OCI-LY1 (cell line): ENCODE data around the gene CFAP46.

Experiments
- H2AFZ ChIP-seq: fragments of 200-600 bp; sonication (generic), shearing (Covaris generic); 2 replicates; pipeline ENCODE4 v1.6.0; 2014; ENCODE audit warnings: antibody characterized with exemption, mild to moderate bottlenecking, low read length
- H3F3A ChIP-seq: fragments of 200-600 bp; sonication (generic), shearing (Covaris generic); 2 replicates; pipeline ENCODE4 v1.6.0; 2014; ENCODE audit warnings: mild to moderate bottlenecking, antibody characterized with exemption, low read length, moderate library complexity; ENCODE audit not compliant: insufficient read depth
- H3K27ac ChIP-seq: fragments of 200-600 bp; sonication (generic); 2 replicates; pipeline ENCODE4 v1.5.1; 2014; ENCODE audit warnings: low read length, mixed run types, mild to moderate bottlenecking, low read depth; ENCODE audit not compliant: poor library complexity, severe bottlenecking
- H3K27me3 ChIP-seq: fragments of 200-600 bp; sonication (generic); 2 replicates; pipeline ENCODE4 v1.6.0; 2014; ENCODE audit warnings: antibody characterized with exemption, mild to moderate bottlenecking, low read length, moderate library complexity; ENCODE audit not compliant: insufficient read depth
- H3K36me3 ChIP-seq: fragments of 200-600 bp; sonication (generic); 2 replicates; pipeline ENCODE4 v1.6.1; 2014; ENCODE audit warnings: mild to moderate bottlenecking, antibody characterized with exemption, low read length, moderate library complexity, mixed read lengths; ENCODE audit not compliant: insufficient read depth
- H3K4me1 ChIP-seq: fragments of 200-600 bp; sonication (generic); 2 replicates; pipeline ENCODE4 v1.5.1; 2014; ENCODE audit warnings: mild to moderate bottlenecking, low read length, moderate library complexity; ENCODE audit not compliant: insufficient read depth, severe bottlenecking
- H3K4me2 ChIP-seq: fragments of 200-600 bp; sonication (generic), shearing (Covaris generic); 2 replicates; pipeline ENCODE4 v1.6.1; 2014; ENCODE audit warnings: low read length
- H3K4me3 ChIP-seq: fragments of 200-600 bp; sonication (generic); 2 replicates; pipeline ENCODE4 v1.5.1; 2014; ENCODE audit warnings: low read length, low read depth, mild to moderate bottlenecking, mixed read lengths; ENCODE audit not compliant: poor library complexity, severe bottlenecking
- H3K79me2 ChIP-seq: fragments of 200-600 bp; shearing (Covaris generic); 2 replicates; pipeline ENCODE4 v1.6.1; 2016; ENCODE audit warnings: mixed run types, low read length, mixed read lengths; ENCODE audit not compliant: insufficient read depth
- H3K9ac ChIP-seq: fragments of 200-600 bp; sonication (generic), shearing (Covaris generic); 2 replicates; pipeline ENCODE4 v1.6.1; 2014; ENCODE audit warnings: mild to moderate bottlenecking, low read length, mixed read lengths
- H3K9me2 ChIP-seq: fragments of 200-600 bp; sonication (generic), shearing (Covaris generic); 2 replicates; pipeline ENCODE4 v1.6.1; 2014; ENCODE audit warnings: low read depth, mild to moderate bottlenecking, low read length, mixed read lengths
- H3K9me3 ChIP-seq: fragments of 200-600 bp; shearing (Covaris generic); 2 replicates; pipeline ENCODE4 v1.6.1; 2014; ENCODE audit warnings: low read length, mixed read lengths
- H4K20me1 ChIP-seq: fragments of 200-600 bp; sonication (generic), shearing (Covaris generic); 2 replicates; pipeline ENCODE4 v1.6.0; 2016; ENCODE audit warnings: mild to moderate bottlenecking, low read length; ENCODE audit not compliant: insufficient read depth
- CTCF ChIP-seq: fragments of 200-600 bp; sonication (generic), shearing (Covaris generic); IDR thresholded peaks from 2 replicates; pipeline ENCODE4 v1.5.1; 2017; ENCODE audit warnings: mild to moderate bottlenecking, antibody characterized with exemption, low read length, moderate library complexity, mixed read lengths
- EZH2 ChIP-seq: fragments of 200-600 bp; sonication (generic), shearing (Covaris generic); IDR thresholded peaks from 2 replicates; pipeline ENCODE4 v1.8.0; 2017; ENCODE audit warnings: borderline replicate concordance, mixed run types, mild to moderate bottlenecking, antibody characterized with exemption, low read length, moderate library complexity, mixed read lengths

The CFAP46 gene

GRCh38 chr10:132872658-132873057 lies 69.7 kb downstream of the CFAP46 start:
- TF ChIP-seq EZH2 (no peak), CTCF (no peak)
- Histone ChIP-seq H3K9me2 (no peaks in the 10 kb centered on the region), H3K4me3 (no peak overlapping the region), H3K27me3 (no peaks in the 10 kb centered on the region), H3K9me3 (no peaks in the 10 kb centered on the region), H2AFZ (no peak overlapping the region), H3F3A (no peaks in the 10 kb centered on the region), H3K4me2 (no peak overlapping the region), H3K27ac (no peak overlapping the region), H3K9ac (no peak overlapping the region), H3K4me1 (no peaks in the 10 kb centered on the region), H4K20me1 (no peaks in the 10 kb centered on the region), H3K79me2 (no peaks in the 10 kb centered on the region), H3K36me3 (no peaks in the 10 kb centered on the region)

GRCh38 chr10:132870426-132870825 lies 71.9 kb downstream of the CFAP46 start:
- no peaks in the 10 kb centered on the region for H3K79me2 ChIP-seq
- no peaks in the 10 kb centered on the region for H3K9me3 ChIP-seq
- no peak overlapping the region for H2AFZ ChIP-seq
- no peak overlapping the region for H3K9ac ChIP-seq
- no peaks in the 10 kb centered on the region for H3K27me3 ChIP-seq
- no peaks in the 10 kb centered on the region for H3F3A ChIP-seq
- no peaks in the 10 kb centered on the region for H3K4me1 ChIP-seq
- no peak overlapping the region for H3K4me2 ChIP-seq
- no peaks in the 10 kb centered on the region for H3K36me3 ChIP-seq
- H3K27ac ChIP-seq: no peak overlapping the region
- H3K4me3 ChIP-seq: no peak overlapping the region
- no peaks in the 10 kb centered on the region for H4K20me1 ChIP-seq
- no peaks in the 10 kb centered on the region for H3K9me2 ChIP-seq
- TF ChIP-seq CTCF: no peak
- no peak for TF ChIP-seq EZH2

GRCh38 chr10:132869621-132870020 lies 72.7 kb downstream of the CFAP46 start:
- no peaks in the 10 kb centered on the region for H3K9me2 ChIP-seq
- H3K9me3 ChIP-seq: no peaks in the 10 kb centered on the region
- no peak overlapping the region for H3K9ac ChIP-seq
- H3K4me2 ChIP-seq: no peak overlapping the region
- no peaks in the 10 kb centered on the region for H3K79me2 ChIP-seq
- H3K4me1 ChIP-seq: no peaks in the 10 kb centered on the region
- H3K27me3 ChIP-seq: no peaks in the 10 kb centered on the region
- H3K27ac ChIP-seq: no peak overlapping the region
- no peaks in the 10 kb centered on the region for H4K20me1 ChIP-seq
- H3F3A ChIP-seq: no peaks in the 10 kb centered on the region
- no peak overlapping the region for H2AFZ ChIP-seq
- no peaks in the 10 kb centered on the region for H3K36me3 ChIP-seq
- no peak overlapping the region for H3K4me3 ChIP-seq
- no peak for TF ChIP-seq EZH2
- no peak for TF ChIP-seq CTCF
